ENCODE measurements around the gene SV2C. TPM values are rescaled to one million over a fixed set of nuclear protein-coding genes. Genes with fewer than 3 reads are reported as not detected.

SV2C gene
- polyA plus RNA-seq, 3 donors: 0.01 to 0.02 TPM; not detected in 1

GRCh38 chr5:76250463-76250862 is 167.3 kb downstream of the SV2C start:
- Mint-ChIP-seq H3K9me3 (no peaks in the 10 kb centered on the region), H3K4me3 (no peak overlapping the region)

GRCh38 chr5:76251656-76252055 is 168.5 kb downstream of the SV2C start:
- no peak overlapping the region for H3K4me3 Mint-ChIP-seq
- Histone ChIP-seq H3K9ac (ENCODE audit: insufficient read depth, low read length, poor library complexity, severe bottlenecking) (no peak overlapping the region), H2AFZ (ENCODE audit: insufficient read depth, low read depth, low read length, poor library complexity, severe bottlenecking) (no peak overlapping the region), H3K9me3 (replicated peaks in 1 of 2; ENCODE audit: control insufficient read depth in 1 of 2, insufficient read depth in 1 of 2, low read length in 2 of 2) (no peaks in the 10 kb centered on the region), H3K79me2 (ENCODE audit: insufficient read depth, low read length) (no peaks in the 10 kb centered on the region), H3K4me2 (replicated peaks; ENCODE audit: extremely low read depth, low read length, poor library complexity, severe bottlenecking) (no peak overlapping the region), H3K27me3 (ENCODE audit: control insufficient read depth in 2 of 2, insufficient read depth in 2 of 2, low read length in 2 of 2) (no peaks in the 10 kb centered on the region), H3K4me3 (replicated peaks in 1 of 3; ENCODE audit: low read depth in 2 of 3, low read length in 3 of 3) (no peak overlapping the region), H3K36me3 (replicated peaks in 1 of 2; ENCODE audit: control insufficient read depth in 1 of 2, insufficient read depth in 2 of 2, low read length in 2 of 2) (no peaks in the 10 kb centered on the region), H4K20me1 (ENCODE audit: insufficient read depth, low read length) (no peaks in the 10 kb centered on the region), H3K4me1 (ENCODE audit: control insufficient read depth in 1 of 2, insufficient read depth in 2 of 2, low read length in 2 of 2) (peaks cover 6% of the 10 kb centered on the region in 2 donors), H3K27ac (ENCODE audit: low read depth in 1 of 2, low read length in 2 of 2) (no peak overlapping the region)
- no peak overlapping the region for H3K27ac Mint-ChIP-seq
- WGBS (ENCODE audit: insufficient coverage): no CpG with 5 or more reads among the region's 2 CpGs
- no peak for TF ChIP-seq CTCF (IDR thresholded peaks at IDR 0.05)
- intact Hi-C loops (cut with micrococcal nuclease): loop anchor here in 1 of 2 donors (10.0 kb wide), 1 partner anchor 167 kb away; the partner anchor contains the start of gene SV2C
- H3K36me3 Mint-ChIP-seq: no peaks in the 10 kb centered on the region
- peaks cover 0 to 3% (median 2%) of the 10 kb centered on the region in 3 donors for H3K27me3 Mint-ChIP-seq (ENCODE audit: low read depth in 3 of 3)
- peaks cover 7% of the 10 kb centered on the region for H3K4me1 Mint-ChIP-seq
- DNase-seq: no peak
- H3K9me3 Mint-ChIP-seq: no peaks in the 10 kb centered on the region

More at GRCh38 chr5:76250463-76250862, 167.3 kb downstream of the SV2C start:
- peaks cover 0 to 3% (median 2%) of the 10 kb centered on the region in 3 donors for H3K27me3 Mint-ChIP-seq (ENCODE audit: low read depth in 3 of 3)
- Histone ChIP-seq H3K27ac (ENCODE audit: low read depth in 1 of 2, low read length in 2 of 2) (no peak overlapping the region), H2AFZ (ENCODE audit: insufficient read depth, low read depth, low read length, poor library complexity, severe bottlenecking) (no peak overlapping the region), H3K4me2 (replicated peaks; ENCODE audit: extremely low read depth, low read length, poor library complexity, severe bottlenecking) (no peak overlapping the region), H3K4me3 (replicated peaks in 1 of 3; ENCODE audit: low read depth in 2 of 3, low read length in 3 of 3) (no peak overlapping the region), H3K79me2 (ENCODE audit: insufficient read depth, low read length) (no peaks in the 10 kb centered on the region), H4K20me1 (ENCODE audit: insufficient read depth, low read length) (no peaks in the 10 kb centered on the region), H3K9me3 (replicated peaks in 1 of 2; ENCODE audit: control insufficient read depth in 1 of 2, insufficient read depth in 1 of 2, low read length in 2 of 2) (no peaks in the 10 kb centered on the region), H3K36me3 (replicated peaks in 1 of 2; ENCODE audit: control insufficient read depth in 1 of 2, insufficient read depth in 2 of 2, low read length in 2 of 2) (no peaks in the 10 kb centered on the region), H3K27me3 (ENCODE audit: control insufficient read depth in 2 of 2, insufficient read depth in 2 of 2, low read length in 2 of 2) (no peaks in the 10 kb centered on the region), H3K4me1 (ENCODE audit: control insufficient read depth in 1 of 2, insufficient read depth in 2 of 2, low read length in 2 of 2) (no peaks in the 10 kb centered on the region), H3K9ac (ENCODE audit: insufficient read depth, low read length, poor library complexity, severe bottlenecking) (no peak overlapping the region)
- no peaks in the 10 kb centered on the region for H3K36me3 Mint-ChIP-seq
- WGBS (ENCODE audit: insufficient coverage): no CpG with 5 or more reads among the region's 5 CpGs
- intact Hi-C loops (cut with micrococcal nuclease): loop anchor here in 1 of 2 donors (10.0 kb wide), 1 partner anchor 166 kb away; the partner anchor contains the start of gene SV2C
- TF ChIP-seq CTCF (IDR thresholded peaks at IDR 0.05): no peak
- H3K4me1 Mint-ChIP-seq: no peaks in the 10 kb centered on the region
- no peak for DNase-seq
- H3K27ac Mint-ChIP-seq: no peak overlapping the region

Data from CD14-positive monocyte (primary cell).